A549 (cell line): ENCODE measurements around the gene CACNG3. TPM values are rescaled to one million over a fixed set of nuclear protein-coding genes. Genes with fewer than 3 reads are reported as not detected.

ENCODE experiments used
- ATAC-seq, 2 experiments: fragments of 200-7000 bp in 1 of 2; fragments of >200 bp in 1 of 2; cut with Nextera tagmentation in 1 of 2; cut with Tn5 transposase in 1 of 2; 3 replicates each; pipeline versions ENCODE4 v1.8.0 to v1.9.1; 2018 to 2020; ENCODE audit warnings: mild to moderate bottlenecking in 1 of 2, moderate library complexity in 1 of 2
- CTCF ChIA-PET: fragments of 300-600 bp; sonication (Branson Sonifier 250); formaldehyde crosslinking; extraction: SDS; loops from one replicate; lab custom pipeline; 2021; ENCODE audit warnings: antibody characterized with exemption, inconsistent platforms; lab: Yijun Ruan, JAX
- POLR2A ChIA-PET: fragments of 350-600 bp; formaldehyde crosslinking; extraction: SDS; loops from one replicate; lab custom pipeline; 2021; ENCODE audit warnings: antibody characterized with exemption, inconsistent platforms; lab: Yijun Ruan, JAX
- DNase-seq, 2 experiments: peaks; one replicate each; pipeline versions ENCODE4 v3.0.0 to v3.0.0-alpha.2; 2011 to 2016; ENCODE audit warnings: low read depth in 1 of 2, low spot score in 1 of 2
- FAIRE-seq: peaks from 2 replicates; lab custom pipeline; 2011; peaks lifted over from hg19 to GRCh38; lab: Jason Lieb, UNC
- H3K27ac ChIP-seq, 2 experiments: fragments of >200 bp; sonication (Bioruptor Twin); formaldehyde crosslinking; 3 replicates each; pipeline ENCODE4 v1.5.1; 2016 to 2017
- H3K4me1 ChIP-seq: fragments of >200 bp; sonication (Bioruptor Twin); formaldehyde crosslinking; 3 replicates; pipeline ENCODE4 v1.6.1; 2016
- H3K4me2 ChIP-seq: fragments of >200 bp; sonication (Bioruptor Twin); formaldehyde crosslinking; 3 replicates; pipeline ENCODE4 v1.6.1; 2016
- H3K4me3 ChIP-seq: fragments of >200 bp; sonication (Bioruptor Twin); formaldehyde crosslinking; 3 replicates; pipeline ENCODE4 v1.5.1; 2016
- H3K9me3 ChIP-seq: fragments of >200 bp; sonication (Bioruptor Twin); formaldehyde crosslinking; 3 replicates; pipeline ENCODE4 v1.6.1; 2016
- BHLHE40 ChIP-seq: IDR thresholded peaks from 2 replicates; pipeline ENCODE4 v1.6.1; 2012; ENCODE audit warnings: low read depth, low read length, inconsistent platforms
- EHF ChIP-seq: fragments of 250-450 bp; sonication (Bioruptor Pico); IDR thresholded peaks from 2 replicates; pipeline ENCODE4 v1.5.0; 2020; ENCODE audit warnings: mild to moderate bottlenecking
- EHMT2 ChIP-seq: fragments of 200-600 bp; sonication (generic); IDR thresholded peaks from 2 replicates; pipeline ENCODE4 v1.6.1; 2016; ENCODE audit warnings: antibody characterized with exemption, low read depth, mild to moderate bottlenecking, moderate library complexity
- EP300 ChIP-seq, 2 experiments: fragments of >200 bp; sonication (Bioruptor Twin); formaldehyde crosslinking; IDR thresholded peaks; 2 replicates in 1 of 2; 3 replicates in 1 of 2; pipeline ENCODE4 v1.6.1; 2016 to 2017
- ESRRA ChIP-seq: fragments of 150-350 bp; IDR thresholded peaks from 2 replicates; pipeline ENCODE4 v1.6.1; 2014; ENCODE audit warnings: mild to moderate bottlenecking, low read length, borderline replicate concordance
- FOSL2 ChIP-seq, 2 experiments: fragments of 450-650 bp in 1 of 2; fragments of >200 bp in 1 of 2; sonication (Bioruptor Twin) in 1 of 2; formaldehyde crosslinking; IDR thresholded peaks; 2 replicates each; pipeline versions ENCODE4 v1.5.0 to v1.6.1; 2016 to 2020; ENCODE audit warnings: mild to moderate bottlenecking in 1 of 2, moderate library complexity in 1 of 2
- GATA3 ChIP-seq: IDR thresholded peaks from 2 replicates; pipeline ENCODE4 v1.6.1; 2012; ENCODE audit warnings: borderline replicate concordance
- HOXA7 ChIP-seq: fragments of 250-450 bp; sonication (Bioruptor Pico); IDR thresholded peaks from 2 replicates; pipeline ENCODE4 v1.5.0; 2020; ENCODE audit warnings: mild to moderate bottlenecking, moderate library complexity
- HOXB13 ChIP-seq: fragments of 250-450 bp; sonication (Bioruptor Pico); IDR thresholded peaks from 2 replicates; pipeline ENCODE4 v1.5.0; 2020; ENCODE audit warnings: low read depth, mild to moderate bottlenecking, moderate library complexity
- HOXB5 ChIP-seq: fragments of 250-450 bp; sonication (Bioruptor Pico); IDR thresholded peaks from 2 replicates; pipeline ENCODE4 v1.5.0; 2020; ENCODE audit warnings: mild to moderate bottlenecking, moderate library complexity
- MYC ChIP-seq: IDR thresholded peaks from 2 replicates; pipeline ENCODE4 v1.6.1; 2012; ENCODE audit warnings: mild to moderate bottlenecking, inconsistent platforms, low read length, improper control_type of control experiment, borderline replicate concordance
- NFE2L2 ChIP-seq: fragments of 150-350 bp; conservative IDR thresholded peaks from 2 replicates; pipeline ENCODE4 v1.6.1; 2014; ENCODE audit warnings: low read length
- POLR2A ChIP-seq: IDR thresholded peaks from 2 replicates; pipeline ENCODE4 v1.6.1; 2012; ENCODE audit warnings: mild to moderate bottlenecking, low read length
- POLR2AphosphoS2 ChIP-seq: conservative IDR thresholded peaks from 2 replicates; pipeline ENCODE4 v1.6.1; 2012; ENCODE audit warnings: low read length, improper control_type of control experiment, inconsistent platforms
- RARB ChIP-seq: fragments of 250-450 bp; sonication (Bioruptor Pico); IDR thresholded peaks from 2 replicates; pipeline ENCODE4 v1.8.0; 2021; ENCODE audit warnings: mild to moderate bottlenecking, moderate library complexity
- RCOR1 ChIP-seq: fragments of 150-350 bp; IDR thresholded peaks from 2 replicates; pipeline ENCODE4 v1.6.1; 2014; ENCODE audit warnings: antibody characterized with exemption, low read length, low read depth
- RNF2 ChIP-seq: fragments of 200-600 bp; sonication (generic); IDR thresholded peaks from 2 replicates; pipeline ENCODE4 v1.6.1; 2016; ENCODE audit warnings: low read depth, mild to moderate bottlenecking, antibody characterized with exemption, moderate library complexity, borderline replicate concordance
- TP53 ChIP-seq: fragments of 250-450 bp; sonication (Bioruptor Pico); IDR thresholded peaks from 2 replicates; pipeline ENCODE4 v1.5.0; 2021; ENCODE audit warnings: mild to moderate bottlenecking, moderate library complexity
- whole genome bisulfite sequencing: methylation state at CpG from one replicate; pipeline ENCODE4 v1.1.6; 2017; ENCODE audit errors: missing lambda C conversion rate; 5-methylcytosine and 5-hydroxymethylcytosine counted together
- polyA plus RNA-seq, 4 experiments: library from polyadenylated mRNA; depleted of rRNA in 3 of 4; stranded (reverse); fragments of >200 nt; fragmentation: RNase III in 1 of 4; extraction: RNeasy Plus Mini Kit Qiagen cat#74134 plus additional on column Dnase treatment in 1 of 4; gene quantifications; 2 replicates in 3 of 4; 3 replicates in 1 of 4; pipeline ENCODE4 v1.2.3, GENCODE V29; 2011 to 2017
- TF ChIP-seq, protein P1 (sequence below): fragments of 450-650 bp; IDR thresholded peaks from 2 replicates; pipeline ENCODE4 v1.6.1; 2014; ENCODE audit warnings: antibody characterized with exemption
- TF ChIP-seq, protein P2 (sequence below): IDR thresholded peaks from 2 replicates; pipeline ENCODE4 v1.6.1; 2012; ENCODE audit warnings: low read depth, borderline replicate concordance
- TF ChIP-seq, protein P3 (sequence below): IDR thresholded peaks from 2 replicates; pipeline ENCODE4 v1.6.1; 2012
- TF ChIP-seq, protein P4 (sequence below): IDR thresholded peaks from 2 replicates; pipeline ENCODE4 v1.6.1; 2012

CACNG3 gene
- polyA plus RNA-seq, 2 of the 4 experiments (the other 2 are of a cell fraction): not detected

DNA sequence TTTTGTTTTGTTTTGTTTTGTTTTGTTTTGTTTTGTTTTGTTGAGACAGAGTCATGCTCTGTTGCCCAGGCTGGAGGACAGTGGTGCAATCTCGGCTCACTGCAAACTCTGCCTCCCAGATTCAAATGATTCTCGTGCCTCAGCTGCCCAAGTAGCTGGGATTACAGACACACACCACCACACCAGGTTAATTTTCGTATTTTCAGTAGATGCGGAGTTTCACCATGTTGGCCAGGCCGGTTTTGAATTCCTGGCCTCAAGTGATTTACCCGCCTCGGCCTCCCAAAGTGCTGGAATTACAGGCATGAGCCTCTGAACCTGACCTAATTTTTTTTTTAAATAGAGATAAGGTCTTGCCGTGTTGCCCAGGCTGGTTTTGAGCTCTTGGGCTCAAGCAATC is 46.5 kb downstream of the CACNG3 start:
- ATAC-seq: no peak
- no peaks in the 10 kb centered on the region for H3K4me1 ChIP-seq
- H3K4me2 ChIP-seq: no peak overlapping the region
- H3K9me3 ChIP-seq: peaks cover 10% of the 10 kb centered on the region; the same call in 1 of the 3 replicates
- 43% methylated on average over 8 of the region's 8 CpGs for WGBS
- H3K27ac ChIP-seq: no peak overlapping the region
- DNase-seq: no peak
- ChIA-PET POLR2A (no interaction called here), CTCF (interaction anchor here (0.5 kb wide), 1 partner anchor 22 kb away, joined by 3 read pairs; no protein-coding TSS in a partner anchor)
- TF ChIP-seq GATA3: no peak
- no peak for TF ChIP-seq EHF (CRISPR knock-in tag)
- no peak for TF ChIP-seq MYC
- no peak for TF ChIP-seq FOSL2 (IDR thresholded peaks at IDR 0.05)
- no peak for TF ChIP-seq FOSL2 (CRISPR knock-in tag; IDR thresholded peaks at IDR 0.05)
- no peak for TF ChIP-seq EP300 (IDR thresholded peaks at IDR 0.05)
- no peak for TF ChIP-seq RNF2
- TF ChIP-seq, protein P1, sequence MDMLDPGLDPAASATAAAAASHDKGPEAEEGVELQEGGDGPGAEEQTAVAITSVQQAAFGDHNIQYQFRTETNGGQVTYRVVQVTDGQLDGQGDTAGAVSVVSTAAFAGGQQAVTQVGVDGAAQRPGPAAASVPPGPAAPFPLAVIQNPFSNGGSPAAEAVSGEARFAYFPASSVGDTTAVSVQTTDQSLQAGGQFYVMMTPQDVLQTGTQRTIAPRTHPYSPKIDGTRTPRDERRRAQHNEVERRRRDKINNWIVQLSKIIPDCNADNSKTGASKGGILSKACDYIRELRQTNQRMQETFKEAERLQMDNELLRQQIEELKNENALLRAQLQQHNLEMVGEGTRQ: no peak
- TF ChIP-seq RCOR1: no peak
- no peak for TF ChIP-seq ESRRA
- no peak for TF ChIP-seq RARB
- TF ChIP-seq HOXB5 (CRISPR knock-in tag): no peak
- TF ChIP-seq HOXB13 (CRISPR knock-in tag): no peak
- no peak for TF ChIP-seq HOXA7
- TF ChIP-seq TP53 (CRISPR knock-in tag): no peak
- no peak for TF ChIP-seq NFE2L2
- TF ChIP-seq, protein P2, sequence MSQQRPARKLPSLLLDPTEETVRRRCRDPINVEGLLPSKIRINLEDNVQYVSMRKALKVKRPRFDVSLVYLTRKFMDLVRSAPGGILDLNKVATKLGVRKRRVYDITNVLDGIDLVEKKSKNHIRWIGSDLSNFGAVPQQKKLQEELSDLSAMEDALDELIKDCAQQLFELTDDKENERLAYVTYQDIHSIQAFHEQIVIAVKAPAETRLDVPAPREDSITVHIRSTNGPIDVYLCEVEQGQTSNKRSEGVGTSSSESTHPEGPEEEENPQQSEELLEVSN: no peak
- H3K4me3 ChIP-seq: no peak overlapping the region
- FAIRE-seq: no peak

DNA sequence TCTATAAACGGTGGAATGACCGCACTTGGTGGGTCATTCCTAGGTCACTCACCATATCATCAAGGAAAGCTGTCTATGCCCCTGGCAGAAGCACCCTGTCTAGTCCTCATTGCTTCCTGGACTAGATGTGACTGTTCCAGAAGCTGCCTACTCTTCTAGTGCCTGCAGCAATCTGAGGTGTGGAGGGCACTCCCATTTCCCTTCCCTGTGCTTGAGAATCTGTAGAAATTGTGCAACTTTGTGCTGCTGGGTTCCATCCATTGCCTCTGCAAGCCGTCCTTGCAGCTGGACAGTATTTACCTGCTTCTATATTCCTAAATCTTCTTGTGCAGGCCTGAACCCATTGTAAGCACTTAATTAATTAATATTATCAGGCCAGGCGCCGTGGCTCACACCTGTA is 52.1 kb downstream of the CACNG3 start:
- ChIA-PET POLR2A (no interaction called here), CTCF (no interaction called here)
- TF ChIP-seq, protein P3, sequence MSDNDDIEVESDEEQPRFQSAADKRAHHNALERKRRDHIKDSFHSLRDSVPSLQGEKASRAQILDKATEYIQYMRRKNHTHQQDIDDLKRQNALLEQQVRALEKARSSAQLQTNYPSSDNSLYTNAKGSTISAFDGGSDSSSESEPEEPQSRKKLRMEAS: no peak
- TF ChIP-seq ESRRA: no peak
- no peak for TF ChIP-seq EHMT2
- TF ChIP-seq POLR2AphosphoS2: no peak
- TF ChIP-seq, protein P4, sequence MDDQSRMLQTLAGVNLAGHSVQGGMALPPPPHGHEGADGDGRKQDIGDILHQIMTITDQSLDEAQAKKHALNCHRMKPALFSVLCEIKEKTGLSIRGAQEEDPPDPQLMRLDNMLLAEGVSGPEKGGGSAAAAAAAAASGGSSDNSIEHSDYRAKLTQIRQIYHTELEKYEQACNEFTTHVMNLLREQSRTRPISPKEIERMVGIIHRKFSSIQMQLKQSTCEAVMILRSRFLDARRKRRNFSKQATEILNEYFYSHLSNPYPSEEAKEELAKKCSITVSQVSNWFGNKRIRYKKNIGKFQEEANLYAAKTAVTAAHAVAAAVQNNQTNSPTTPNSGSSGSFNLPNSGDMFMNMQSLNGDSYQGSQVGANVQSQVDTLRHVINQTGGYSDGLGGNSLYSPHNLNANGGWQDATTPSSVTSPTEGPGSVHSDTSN: no peak
- no peak for TF ChIP-seq EHF (CRISPR knock-in tag)
- no peak for TF ChIP-seq POLR2A
- no peak for TF ChIP-seq BHLHE40
- H3K4me1 ChIP-seq: peaks cover 12% of the 10 kb centered on the region
- H3K4me2 ChIP-seq: no peak overlapping the region
- H3K27ac ChIP-seq: no peak overlapping the region
- ATAC-seq (no peak), DNase-seq (no peak), FAIRE-seq (no peak)
- 51% methylated on average over 5 of the region's 5 CpGs for WGBS
- H3K4me3 ChIP-seq: no peak overlapping the region
- H3K9me3 ChIP-seq: no peaks in the 10 kb centered on the region
